Breast epithelium (tissue), 4 donors: Measurements from ENCODE around the gene LITAFD. TPM values are rescaled to one million over a fixed set of nuclear protein-coding genes. Genes with fewer than 3 reads are reported as not detected.

Source experiments
- DNase-seq, 2 donors: peaks; one replicate each; pipeline ENCODE4 v3.0.0-alpha.2; 2019; ENCODE audit warnings: low spot score in 2 of 2
- H3K27ac ChIP-seq, 2 donors: fragments of 200-600 bp; sonication (generic) in 1 of 2; one replicate each; pipeline ENCODE4 v1.5.1; 2016 to 2019; ENCODE audit warnings: mild to moderate bottlenecking in 1 of 2
- H3K27me3 ChIP-seq, 2 donors: fragments of 200-600 bp; sonication (generic) in 1 of 2; one replicate each; pipeline versions ENCODE4 v1.5.1 to v1.6.0; 2017 to 2019; ENCODE audit warnings: control low read depth in 1 of 2, mild to moderate bottlenecking in 1 of 2
- H3K36me3 ChIP-seq: fragments of 200-600 bp; one replicate; pipeline ENCODE4 v1.5.1; 2019
- H3K4me1 ChIP-seq, 2 donors: fragments of 200-600 bp; sonication (generic); one replicate each; pipeline ENCODE4 v1.5.1; 2016 to 2019; ENCODE audit warnings: control low read depth in 1 of 2
- H3K4me3 ChIP-seq, 3 donors: fragments of 200-600 bp; sonication (generic); 1 replicate in 2 of 3; 2 replicates in 1 of 3; pipeline ENCODE4 v1.5.1; 2016 to 2019; ENCODE audit warnings: mild to moderate bottlenecking in 3 of 3, moderate library complexity in 2 of 3
- H3K9me3 ChIP-seq, 2 donors: fragments of 200-600 bp; sonication (generic) in 1 of 2; one replicate each; pipeline ENCODE4 v1.5.1; 2016 to 2019; ENCODE audit warnings: control low read depth in 1 of 2
- CTCF ChIP-seq, 3 donors: fragments of 450-650 bp; IDR thresholded peaks; one replicate each; pipeline ENCODE4 v1.5.1; 2016 to 2017; ENCODE audit warnings: antibody characterized with exemption in 3 of 3, mild to moderate bottlenecking in 3 of 3, moderate library complexity in 3 of 3
- POLR2A ChIP-seq: fragments of 450-650 bp; IDR thresholded peaks from one replicate; pipeline ENCODE4 v1.6.1; 2016; ENCODE audit warnings: antibody characterized with exemption, mild to moderate bottlenecking, moderate library complexity
- POLR2AphosphoS5 ChIP-seq, 3 donors: sonication (generic); formaldehyde crosslinking; IDR thresholded peaks; one replicate each; pipeline ENCODE4 v1.6.1; 2017; ENCODE audit warnings: antibody characterized with exemption in 3 of 3
- intact Hi-C: fragments of 100-400 bp; cut with DNase I; formaldehyde crosslinking; loops from one replicate; pipeline ENCODE4 v1.15.1; 2023; ENCODE audit warnings: low total_unique reads
- total RNA-seq, 3 donors: library from RNA; depleted of rRNA; stranded (reverse); fragments of >200 nt; gene quantifications; one replicate each; pipeline ENCODE4 v1.1.0, GENCODE V29; 2016

LITAFD gene
- total RNA-seq, 3 donors from 2014 or later, result not detected

DNA sequence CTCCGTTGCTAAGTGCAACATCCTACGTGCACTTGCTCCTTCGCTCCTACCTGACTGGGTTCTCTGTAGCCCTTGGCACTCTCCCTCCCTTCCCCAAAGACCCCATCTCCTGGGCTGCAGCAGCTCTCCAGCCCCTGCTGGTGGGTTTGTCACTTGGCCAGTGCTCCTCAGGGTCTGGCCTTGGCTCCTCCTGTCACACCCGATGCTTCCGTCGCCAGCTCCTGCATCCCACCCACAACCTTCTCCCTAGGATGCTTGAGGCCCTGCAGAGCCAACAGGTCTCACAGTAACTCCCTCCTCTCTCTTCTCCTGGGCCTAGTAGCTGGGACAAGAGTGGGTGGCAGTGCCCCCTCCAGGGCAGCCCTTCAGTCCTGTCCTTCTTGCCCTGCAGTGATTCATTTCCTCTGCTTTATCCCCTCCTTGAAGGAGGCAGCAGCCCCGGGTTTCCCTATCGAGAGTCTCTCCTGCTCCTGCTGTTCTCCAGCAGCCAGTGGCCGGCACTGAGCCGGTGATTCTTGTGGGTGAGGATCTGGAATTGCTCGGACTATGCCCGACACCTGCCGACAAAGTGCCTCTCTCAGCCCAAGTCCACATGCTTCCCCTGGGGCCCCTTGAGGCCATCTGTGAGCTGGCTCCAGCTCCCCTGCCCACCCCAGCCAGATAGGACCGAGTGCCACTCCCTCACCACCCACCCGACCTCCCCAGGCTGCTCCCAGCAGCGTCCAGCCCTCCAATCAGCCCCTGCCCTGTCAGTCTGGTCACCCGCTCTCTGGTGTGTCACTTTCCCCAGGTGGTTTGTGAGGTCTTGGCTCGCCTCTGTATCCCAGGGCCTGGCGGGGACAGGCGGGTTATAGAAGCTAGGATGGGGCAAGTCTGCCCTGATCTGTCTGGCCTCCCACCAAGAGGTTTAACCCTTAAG is 3.8 kb downstream of the LITAFD start:
- intact Hi-C loops, result loop anchor here (10.0 kb wide), 1 partner anchor 241 kb away; no protein-coding TSS in a partner anchor

DNA sequence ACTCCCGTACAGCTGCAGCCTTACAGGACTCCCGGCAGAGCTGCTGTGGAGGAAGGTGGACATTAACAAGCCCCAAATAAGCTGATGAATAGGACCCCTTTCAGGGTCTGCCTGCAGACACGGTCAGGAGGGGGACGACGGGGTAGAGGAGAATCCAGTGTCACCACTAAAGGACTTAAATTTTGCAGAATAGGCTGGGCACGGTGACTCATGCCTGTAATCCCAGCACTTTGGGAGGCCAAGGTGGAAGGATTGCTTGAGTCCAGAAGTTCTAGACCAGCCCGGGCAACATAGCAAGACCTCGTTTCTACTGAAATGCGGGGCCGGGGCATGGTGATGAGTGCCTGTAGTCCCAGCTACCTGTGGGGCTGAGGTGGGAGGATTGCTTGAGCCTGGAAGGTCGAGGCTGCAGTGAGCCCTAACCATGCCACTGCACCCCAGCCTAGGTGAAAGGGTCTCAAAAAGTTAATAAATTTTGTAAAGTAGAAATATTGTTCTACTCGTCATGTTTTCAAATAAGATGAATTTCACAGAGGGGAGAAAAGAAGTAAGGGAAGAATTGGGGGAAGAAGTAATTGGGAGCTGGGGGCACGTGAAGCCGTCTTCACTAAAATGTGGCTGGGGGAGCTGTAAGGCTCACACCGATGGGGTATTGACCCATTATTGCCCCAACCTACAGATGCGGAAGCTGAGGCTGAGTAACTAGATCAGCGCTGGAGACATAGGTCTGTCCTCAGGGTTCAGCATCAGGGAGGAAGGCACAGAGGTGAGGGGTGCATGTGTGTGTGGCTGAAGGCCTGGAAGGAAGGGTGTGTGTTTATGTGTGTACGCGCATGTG is 4.7 kb downstream of the LITAFD start:
- peak overlapping the region in 1 of 3 donors; percentile 15 for H3K4me3 ChIP-seq
- no peaks in the 10 kb centered on the region for H3K27me3 ChIP-seq
- TF ChIP-seq POLR2A, result no peak
- TF ChIP-seq POLR2AphosphoS5 (IDR thresholded peaks at IDR 0.05), result no peak
- no peak for TF ChIP-seq CTCF (IDR thresholded peaks at IDR 0.05)
- intact Hi-C loops, result loop anchor here (10.0 kb wide), 1 partner anchor 242 kb away; no protein-coding TSS in a partner anchor
- no peak overlapping the region for H3K27ac ChIP-seq
- DNase-seq, result no peak
- no peaks in the 10 kb centered on the region for H3K9me3 ChIP-seq
- no peaks in the 10 kb centered on the region for H3K36me3 ChIP-seq
- H3K4me1 ChIP-seq, result peaks cover 0 to 6% of the 10 kb centered on the region in 2 donors

More for the DNA sequence above, 3.8 kb downstream of the LITAFD start:
- no peaks in the 10 kb centered on the region for H3K9me3 ChIP-seq
- no peaks in the 10 kb centered on the region for H3K36me3 ChIP-seq
- H3K4me1 ChIP-seq, result peaks cover 0 to 6% of the 10 kb centered on the region in 2 donors
- peak overlapping the region in 1 of 3 donors; percentile 15 for H3K4me3 ChIP-seq
- TF ChIP-seq CTCF (IDR thresholded peaks at IDR 0.05) (no peak), POLR2A (no peak), POLR2AphosphoS5 (IDR thresholded peaks at IDR 0.05) (no peak)
- H3K27me3 ChIP-seq, result no peaks in the 10 kb centered on the region
- H3K27ac ChIP-seq, result no peak overlapping the region
- no peak for DNase-seq

- H3K27ac ChIP-seq, result no peak overlapping the region
- no peaks in the 10 kb centered on the region for H3K27me3 ChIP-seq
- H3K9me3 ChIP-seq, result no peaks in the 10 kb centered on the region
- H3K36me3 ChIP-seq, result no peaks in the 10 kb centered on the region
- peaks cover 0 to 6% of the 10 kb centered on the region in 2 donors for H3K4me1 ChIP-seq
- TF ChIP-seq POLR2AphosphoS5 (IDR thresholded peaks at IDR 0.05), result no peak
- DNase-seq, result no peak
- intact Hi-C loops, result loop anchor here (10.0 kb wide), 1 partner anchor 243 kb away; no protein-coding TSS in a partner anchor
- no peak overlapping the region for H3K4me3 ChIP-seq
Measured at GRCh38 chr16:8887431-8887765, 5.2 kb downstream of the LITAFD start.

DNA sequence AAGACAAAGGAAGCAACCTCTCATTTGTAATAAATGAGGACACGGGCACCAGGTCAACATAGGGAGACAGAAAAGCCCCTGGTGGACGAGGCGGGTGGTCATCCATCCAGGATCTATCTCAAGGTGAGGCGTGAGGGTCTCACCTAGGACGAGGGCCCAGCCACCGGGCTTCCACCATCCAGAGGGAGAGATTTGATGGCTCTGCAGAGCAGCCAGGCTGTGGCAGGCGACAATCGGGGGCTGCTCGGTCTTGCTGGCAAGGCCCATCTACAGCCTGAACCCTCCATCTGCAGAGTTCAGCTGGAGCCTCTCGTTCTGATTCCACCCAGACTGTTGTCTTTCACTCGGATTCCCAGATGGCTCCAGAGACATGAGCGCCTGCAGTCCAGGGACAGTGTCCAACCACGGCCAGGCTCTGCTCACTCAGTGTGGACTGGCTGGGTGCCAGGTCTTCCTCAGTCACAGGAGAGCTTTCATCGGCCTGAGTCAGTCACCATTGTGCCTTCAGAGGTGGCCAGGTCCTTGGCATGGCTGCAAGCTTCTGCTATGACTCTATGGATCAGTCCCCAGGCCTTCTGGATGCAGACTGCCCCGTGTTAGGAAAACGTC is 5.9 kb downstream of the LITAFD start:
- peak in 1 of 2 donors; percentile 77 for DNase-seq
- Histone ChIP-seq H3K27ac (peak overlapping the region in 1 of 2 donors; percentile 26), H3K4me1 (peaks cover 0 to 6% of the 10 kb centered on the region in 2 donors), H3K4me3 (no peak overlapping the region), H3K27me3 (no peaks in the 10 kb centered on the region), H3K36me3 (no peaks in the 10 kb centered on the region), H3K9me3 (no peaks in the 10 kb centered on the region)
- intact Hi-C loops, result loop anchor here (10.0 kb wide), 1 partner anchor 243 kb away; no protein-coding TSS in a partner anchor
- TF ChIP-seq CTCF (IDR thresholded peaks at IDR 0.05) (no peak), POLR2AphosphoS5 (IDR thresholded peaks at IDR 0.05) (no peak), POLR2A (no peak)
